ENCODE data around the gene TCF7L1.
"Not testable (repeated sequence)": the region's sequence is repeated elsewhere in the genome, so short reads cannot be mapped to it uniquely, and the experiment has no call there.

TCF7L1 gene

DNA sequence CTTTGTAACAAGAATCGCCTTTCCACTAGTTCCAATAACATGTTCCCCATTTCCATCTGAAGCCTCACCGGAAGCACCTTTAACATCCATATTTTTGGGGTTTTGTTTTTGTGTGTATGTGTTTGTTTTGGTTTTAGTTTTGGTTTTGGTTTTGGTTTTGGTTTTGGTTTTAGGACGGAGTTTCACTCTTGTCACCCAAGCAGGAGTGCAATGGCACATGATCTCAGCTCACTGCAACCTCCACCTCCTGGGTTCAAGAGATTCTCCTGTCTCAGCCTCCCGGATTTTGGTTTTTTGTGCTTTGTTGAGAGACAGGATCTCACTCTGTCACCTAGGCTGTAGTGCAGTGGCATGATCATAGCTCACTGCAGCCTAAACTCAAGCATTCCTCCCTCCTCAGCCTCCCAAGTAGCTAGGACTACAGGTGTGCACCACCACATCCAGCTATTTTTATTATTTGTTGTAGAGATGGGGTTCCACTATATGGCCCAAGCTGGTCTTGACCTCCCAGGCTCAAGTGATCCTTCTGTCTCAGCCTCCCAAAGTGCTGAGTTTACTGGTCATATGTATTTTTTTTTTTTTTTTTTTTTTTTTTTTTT, 158.3 kb downstream of the TCF7L1 start:
- DNase-seq = no peak

DNA sequence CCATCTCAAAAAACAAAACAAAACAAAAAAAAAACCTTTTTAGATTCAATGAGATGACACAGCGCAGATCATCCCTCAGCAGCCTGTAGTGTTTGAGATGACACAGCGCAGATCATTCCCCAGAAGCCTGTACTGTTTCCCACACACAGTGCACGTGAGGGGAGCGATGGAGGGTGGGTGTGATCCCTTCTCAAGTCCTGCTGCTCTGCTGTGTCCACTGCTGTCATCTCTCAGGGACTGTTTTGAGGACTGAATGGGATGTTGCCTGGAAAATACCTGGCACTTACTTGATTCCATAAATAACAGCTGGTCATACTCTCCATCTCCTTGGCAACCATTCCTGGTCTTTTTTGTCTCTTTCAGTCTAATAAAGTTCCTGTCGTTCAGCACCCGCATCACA, 168.9 kb downstream of the TCF7L1 start:
- DNase-seq = no peak

DNA sequence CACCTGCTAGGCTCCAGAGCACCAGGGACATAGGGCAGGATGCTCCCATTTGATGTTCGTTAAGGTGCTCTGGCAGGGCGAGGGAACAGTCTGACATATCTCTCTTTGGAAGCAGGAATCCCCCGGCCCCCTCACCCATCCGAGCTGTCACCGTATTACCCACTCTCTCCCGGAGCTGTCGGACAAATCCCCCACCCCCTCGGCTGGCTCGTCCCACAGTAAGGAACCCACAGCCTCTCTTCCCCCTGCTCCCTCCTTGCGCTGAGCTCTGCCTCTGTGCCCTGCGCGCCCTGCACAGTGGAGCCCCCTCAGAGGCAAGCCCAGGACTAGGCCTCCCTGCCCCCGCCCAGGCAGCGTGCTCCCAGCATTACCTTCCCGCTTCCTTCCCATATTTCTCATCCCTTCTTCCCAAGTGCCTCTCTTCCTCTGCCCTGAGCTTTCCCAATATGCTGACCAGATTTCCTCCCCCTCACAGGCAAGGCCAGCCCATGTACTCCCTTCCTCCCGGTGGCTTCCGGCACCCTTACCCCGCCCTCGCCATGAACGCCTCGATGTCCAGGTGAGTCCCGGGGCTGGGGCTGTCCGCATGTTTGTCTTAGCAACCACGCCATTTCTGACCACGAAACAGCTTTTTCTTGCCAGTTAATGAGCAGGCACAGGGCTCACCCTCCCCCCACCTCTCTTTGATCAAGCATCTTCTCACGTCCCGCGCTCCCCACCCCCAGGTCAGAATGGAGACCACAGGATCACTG, 170.8 kb downstream of the TCF7L1 start:
- DNase-seq = no peak

DNA sequence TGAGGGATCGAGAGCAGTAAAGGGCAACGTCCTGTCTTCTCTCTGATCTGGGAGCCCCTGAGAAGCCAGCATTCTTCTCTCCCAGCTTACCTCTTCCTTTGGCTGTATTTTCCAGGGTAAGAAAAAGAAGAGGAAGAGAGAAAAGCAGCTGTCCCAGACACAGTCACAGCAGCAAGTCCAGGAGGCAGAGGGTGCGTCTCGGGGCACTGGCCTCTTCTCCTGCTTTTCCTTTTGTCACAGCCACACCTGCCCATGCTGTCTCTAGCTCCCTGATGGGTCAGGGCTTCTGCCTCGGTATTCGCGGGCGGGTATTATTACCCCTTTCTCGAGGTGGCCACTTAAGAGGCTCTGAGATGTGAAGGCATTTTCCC, 174.3 kb downstream of the TCF7L1 start:
- no peak for DNase-seq

DNA sequence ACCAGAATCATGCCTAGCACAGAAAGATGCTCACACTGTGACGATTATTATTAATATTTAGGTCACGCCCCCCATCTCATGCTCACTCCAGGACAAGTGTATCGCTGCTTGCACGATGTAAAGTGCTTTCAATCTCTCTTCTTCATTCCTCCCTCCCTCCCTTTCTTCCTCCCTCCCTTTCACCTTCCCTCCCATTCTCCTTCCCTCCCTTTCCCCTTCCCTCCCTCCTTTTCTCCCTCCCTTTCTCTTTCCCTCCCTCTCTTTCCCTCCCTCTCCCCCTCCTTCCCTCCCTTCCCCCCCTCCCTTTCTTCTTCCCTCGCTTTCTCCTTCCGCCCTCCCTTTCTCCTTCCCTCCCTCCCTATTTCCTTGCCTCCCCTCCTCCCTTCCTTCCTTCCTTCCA, 175.0 kb downstream of the TCF7L1 start:
- DNase-seq = no peak

DNA sequence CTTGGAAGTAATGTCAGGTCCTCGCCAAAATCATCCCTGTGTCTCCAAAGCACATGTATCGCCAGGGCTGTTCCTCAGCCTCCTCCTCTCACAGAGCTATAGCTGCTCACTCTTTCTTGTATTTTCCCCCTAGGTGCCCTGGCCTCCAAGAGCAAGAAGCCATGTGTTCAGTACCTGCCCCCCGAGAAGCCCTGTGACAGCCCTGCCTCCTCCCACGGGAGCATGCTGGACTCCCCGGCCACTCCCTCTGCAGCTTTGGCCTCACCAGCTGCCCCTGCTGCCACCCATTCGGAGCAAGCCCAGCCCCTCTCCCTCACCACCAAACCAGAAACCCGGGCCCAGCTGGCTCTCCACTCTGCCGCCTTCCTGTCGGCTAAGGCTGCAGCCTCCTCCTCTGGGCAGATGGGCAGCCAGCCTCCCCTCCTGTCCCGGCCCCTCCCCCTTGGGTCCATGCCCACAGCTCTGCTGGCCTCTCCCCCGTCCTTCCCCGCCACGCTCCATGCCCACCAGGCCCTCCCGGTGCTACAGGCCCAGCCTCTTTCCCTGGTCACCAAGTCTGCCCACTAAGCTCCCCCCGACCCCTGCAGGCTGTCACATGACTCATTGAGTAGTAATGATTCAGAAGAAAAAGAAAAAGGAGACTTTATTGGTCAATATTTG, 175.8 kb downstream of the TCF7L1 start:
- peak; percentile 83 for DNase-seq

DNA sequence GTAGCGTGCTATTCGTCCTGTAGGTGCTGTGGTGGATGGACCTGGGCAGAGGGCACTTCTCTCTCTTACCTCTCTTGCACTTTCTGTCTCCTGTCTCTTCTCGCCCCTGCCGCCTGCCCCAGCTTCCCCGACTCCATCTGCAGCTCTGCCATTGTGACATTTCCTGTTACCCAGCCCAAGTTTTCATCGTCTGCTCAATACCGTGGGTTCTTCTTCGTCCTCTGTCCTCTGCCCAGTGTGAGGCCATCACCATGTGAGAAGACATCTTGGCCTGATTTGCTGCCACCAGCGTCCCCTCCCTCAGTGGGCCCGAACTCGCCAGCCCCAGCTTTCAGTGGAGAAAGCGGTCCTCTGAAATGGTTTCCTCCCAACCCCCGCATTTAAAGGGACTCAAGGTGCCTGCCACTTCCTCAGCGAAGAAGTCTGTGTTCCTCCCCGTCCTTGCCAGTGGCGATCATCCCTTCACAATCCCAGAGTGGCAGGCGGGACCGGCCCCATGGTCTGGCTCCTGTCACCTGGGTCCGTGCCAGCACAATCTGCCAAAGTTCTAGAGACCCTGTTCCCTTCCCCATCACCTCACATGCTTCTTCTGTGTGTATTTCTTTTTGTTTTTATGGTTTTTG, 176.6 kb downstream of the TCF7L1 start:
- DNase-seq = peak; percentile 45

DNA sequence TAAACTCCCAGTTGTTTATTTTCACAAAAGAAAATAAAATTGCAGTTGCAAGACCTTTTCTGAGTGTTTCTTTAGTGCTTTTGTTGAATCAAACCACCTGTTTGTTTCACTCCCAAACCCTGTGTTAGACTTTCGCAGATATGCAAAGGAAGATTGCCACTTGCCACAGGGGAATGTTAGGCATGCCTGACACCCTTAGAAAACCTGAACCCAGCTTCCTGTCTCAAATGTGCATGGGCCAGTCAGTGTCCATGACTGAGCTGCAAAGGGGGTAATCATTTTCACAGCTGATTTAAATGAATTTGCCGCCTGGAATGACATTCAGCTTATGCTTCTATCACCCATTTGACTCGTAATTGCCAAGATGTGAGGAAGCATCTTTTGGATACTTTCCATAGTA, 177.1 kb downstream of the TCF7L1 start:
- DNase-seq = no peak

DNA sequence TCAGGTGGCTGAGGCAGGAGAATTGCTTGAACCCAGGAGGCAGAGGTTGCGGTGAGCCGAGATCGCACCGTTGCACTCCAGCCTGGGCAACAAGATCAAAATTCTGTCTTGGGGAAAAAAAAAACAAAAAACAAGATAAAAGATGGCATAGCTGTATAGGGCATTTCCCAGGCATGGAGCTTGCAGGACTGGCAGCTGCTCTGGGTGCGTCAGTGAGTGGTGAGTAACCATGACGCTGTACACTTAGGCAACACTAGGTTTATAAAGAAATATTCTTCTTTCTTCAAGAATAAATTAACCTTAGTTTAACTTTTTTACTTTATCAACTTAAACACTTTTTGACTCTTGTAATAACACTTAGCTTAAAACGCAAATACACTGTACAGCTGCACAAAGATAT, 179.2 kb downstream of the TCF7L1 start:
- no peak for DNase-seq

DNA sequence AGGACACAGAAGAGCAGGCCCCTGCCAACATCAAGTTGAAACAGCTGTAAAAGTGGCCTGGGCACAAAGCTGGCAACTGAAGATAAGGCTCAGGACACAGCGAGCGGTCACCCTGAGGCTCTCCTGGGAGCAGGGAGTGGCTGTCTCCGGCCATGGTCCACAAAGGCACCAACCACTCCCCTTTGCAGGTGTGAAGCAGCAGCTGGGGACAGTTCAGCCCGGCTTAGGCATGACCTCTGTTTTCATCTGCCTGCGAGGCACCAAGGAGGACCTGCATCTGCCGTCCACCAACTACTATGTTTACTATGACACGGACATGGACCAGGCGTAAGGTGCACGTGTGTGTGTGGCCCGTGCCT, 181.7 kb downstream of the TCF7L1 start:
- no peak for DNase-seq

DNA sequence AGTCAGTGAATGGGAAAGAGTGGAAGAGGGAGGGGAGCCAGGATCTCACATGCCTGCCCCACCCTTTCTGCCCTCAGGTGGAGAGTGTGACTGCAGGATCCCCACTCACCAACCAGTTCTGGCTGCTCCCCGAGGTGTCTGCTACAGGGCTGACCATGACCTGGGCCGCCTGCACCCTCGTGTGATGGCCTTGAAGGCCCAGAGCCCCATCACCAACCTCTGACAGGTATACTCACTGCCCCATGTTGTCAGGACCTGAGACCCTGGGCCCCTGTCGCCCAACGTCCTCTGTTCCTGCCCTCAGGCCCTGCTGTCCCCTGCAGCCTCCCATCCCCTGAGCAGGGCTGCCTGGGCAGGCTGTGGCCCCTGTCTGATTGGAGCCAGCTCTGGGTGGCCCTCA, 182.7 kb downstream of the TCF7L1 start:
- not testable (repeated sequence) for DNase-seq

DNA sequence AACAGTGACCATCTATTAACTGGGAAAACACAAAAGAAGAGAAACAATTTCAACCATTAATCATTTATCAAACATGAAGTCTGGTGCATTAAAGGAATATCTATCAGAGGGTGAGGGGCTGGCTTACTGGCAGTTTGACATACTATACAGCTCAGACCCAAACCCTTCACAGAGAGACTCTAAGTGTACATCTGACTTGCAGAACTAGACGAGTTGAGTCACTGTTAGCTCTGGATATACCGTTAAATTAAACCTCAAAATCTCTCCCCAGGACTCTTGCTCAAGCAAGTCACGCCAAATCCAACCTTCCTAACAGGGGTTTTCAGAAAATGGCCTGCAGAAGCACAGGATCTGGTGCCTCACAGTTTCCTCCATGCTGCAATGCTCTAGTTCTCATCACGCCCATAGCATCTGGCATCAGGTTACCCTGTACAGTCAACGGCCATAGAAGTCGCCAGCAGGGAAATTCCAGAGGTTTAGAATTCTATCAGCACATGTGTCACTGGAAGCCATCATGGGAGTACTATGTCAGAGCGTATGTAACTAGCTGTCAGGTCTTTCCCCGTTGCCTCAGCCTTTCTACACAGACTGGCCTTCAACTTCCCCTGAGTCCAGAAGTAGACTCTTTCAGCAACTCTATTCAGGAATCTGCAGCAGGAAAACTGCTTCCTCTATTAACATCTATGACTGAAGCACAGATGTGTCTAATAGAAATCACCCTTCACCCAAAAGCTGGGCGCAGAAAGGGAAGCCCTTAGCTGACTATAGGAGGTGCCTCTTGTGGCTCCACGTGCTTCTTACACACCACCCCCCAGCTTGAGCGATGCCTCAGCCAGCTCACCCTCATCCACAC, 185.3 kb downstream of the TCF7L1 start:
- no peak for DNase-seq

DNA sequence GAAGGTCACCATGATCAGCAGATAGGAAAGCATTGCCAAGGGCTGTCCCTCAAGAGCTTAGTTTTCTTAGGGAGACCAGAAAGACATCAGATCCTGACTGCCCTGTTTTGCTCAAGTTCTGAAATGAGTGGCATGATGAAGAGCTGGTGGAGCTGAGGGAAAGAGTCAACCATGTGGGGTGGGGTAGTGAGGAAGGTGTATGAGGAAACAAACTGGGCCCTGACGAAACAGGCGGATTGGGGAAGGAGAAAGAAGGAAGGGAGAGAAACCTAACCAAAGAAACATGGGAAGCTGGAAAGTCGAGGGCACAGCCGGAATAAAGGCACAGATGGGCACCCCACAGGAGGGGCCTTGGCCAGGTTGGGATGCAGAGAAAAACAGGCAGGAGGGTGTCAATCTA, 186.6 kb downstream of the TCF7L1 start:
- DNase-seq = no peak

DNA sequence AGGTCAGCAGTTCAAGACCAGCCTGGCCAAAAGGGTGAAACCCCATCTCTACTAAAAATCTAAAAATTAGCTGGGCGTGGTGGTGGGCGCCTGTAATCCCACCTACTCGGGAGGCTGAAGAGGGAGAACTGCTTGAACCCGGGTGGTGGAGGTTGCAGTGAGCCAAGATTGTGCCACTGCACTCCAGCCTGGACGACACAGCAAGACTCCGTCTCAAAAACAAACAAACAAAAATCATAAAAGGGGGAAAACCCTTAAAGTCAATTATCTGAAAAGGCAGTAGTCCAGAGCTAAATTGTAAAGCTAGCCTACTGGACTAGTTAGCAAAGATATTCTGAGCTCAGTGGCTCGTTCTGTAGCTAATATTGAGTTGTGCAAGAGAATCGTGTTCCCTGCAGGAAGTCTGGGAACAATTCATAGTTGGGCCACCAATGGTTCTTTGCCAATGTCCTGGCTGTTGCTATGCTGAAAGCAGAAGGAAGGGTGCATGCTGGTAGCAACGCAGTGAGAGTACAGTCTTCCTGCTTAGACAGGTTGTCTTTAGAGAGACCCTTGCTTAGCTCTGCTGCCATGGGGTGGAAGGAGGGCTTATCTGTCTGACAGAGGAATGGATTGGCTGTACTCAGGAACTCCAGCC, 190.3 kb downstream of the TCF7L1 start:
- DNase-seq = no peak

DNA sequence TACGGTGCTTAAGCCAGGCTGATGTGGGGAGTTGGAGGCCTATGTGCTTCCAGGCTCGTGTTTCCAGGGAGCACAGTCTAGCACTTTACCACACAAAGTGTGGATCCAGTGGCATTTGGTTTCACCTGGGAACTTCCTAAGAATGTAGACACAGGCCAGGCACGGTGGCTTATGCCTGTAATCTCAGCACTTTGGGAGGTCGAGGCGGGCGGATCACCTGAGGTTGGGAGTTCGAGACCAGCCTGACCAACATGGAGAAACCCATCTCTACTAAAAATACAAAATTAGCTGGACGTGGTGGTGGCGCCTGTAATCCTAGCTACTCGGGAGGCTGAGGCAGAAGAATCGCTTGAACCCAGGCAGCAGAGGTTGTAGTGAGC, 190.8 kb downstream of the TCF7L1 start:
- DNase-seq = not testable (repeated sequence)

DNA sequence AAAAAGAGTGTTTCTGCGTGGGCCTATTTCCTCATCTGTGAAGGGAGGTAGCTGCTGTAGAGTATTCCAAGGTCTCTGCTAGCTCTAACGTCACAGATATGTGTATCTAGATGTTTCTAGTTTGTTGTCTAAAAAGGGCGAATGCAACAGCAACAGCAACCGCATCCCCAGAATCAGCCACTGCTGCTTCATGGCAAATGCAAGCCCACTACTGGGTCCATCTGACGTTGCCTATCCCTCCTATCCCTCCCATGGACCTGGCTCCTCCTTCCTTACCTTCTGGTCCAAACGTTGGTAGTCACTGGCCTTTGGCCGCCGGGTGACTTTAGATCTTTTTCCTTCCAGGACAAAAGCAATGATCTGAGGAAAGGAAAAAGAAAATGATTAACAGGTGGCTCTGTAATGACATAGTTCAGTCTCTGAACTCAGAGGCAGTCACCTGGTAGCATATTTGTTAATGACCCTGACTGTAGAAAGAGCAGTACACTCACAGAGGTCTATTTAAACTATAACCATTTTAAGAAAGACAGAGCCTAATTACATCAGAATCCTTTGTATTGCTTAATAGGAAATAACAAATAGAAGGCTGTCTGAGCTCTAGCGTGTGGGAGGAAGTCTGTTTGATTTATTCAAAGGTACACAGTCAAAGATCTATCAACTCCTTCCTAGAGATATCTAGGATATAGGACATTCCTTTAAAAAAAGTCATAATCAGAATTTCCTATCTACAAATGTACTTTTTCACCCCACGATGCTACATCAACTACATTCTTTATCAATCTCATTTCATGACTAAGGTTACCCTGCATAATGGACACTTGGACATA, 191.7 kb downstream of the TCF7L1 start:
- peak; percentile 47 for DNase-seq

DNA sequence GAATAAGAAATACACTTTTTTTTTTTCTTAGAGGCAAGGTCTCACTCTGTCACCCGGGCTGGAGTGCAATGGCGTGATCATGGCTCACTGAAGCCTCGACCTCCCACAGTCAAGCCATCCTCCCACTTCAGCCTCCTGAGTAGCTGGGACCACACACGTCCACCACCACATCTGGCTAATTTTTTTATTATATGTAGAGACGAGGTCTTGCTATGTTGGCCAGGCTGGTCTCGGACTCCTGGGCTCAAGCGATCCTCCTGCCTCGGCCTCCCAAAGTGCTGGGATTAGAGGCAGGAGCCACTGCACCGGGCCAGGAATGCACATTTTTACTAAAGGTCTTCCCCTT, 192.2 kb downstream of the TCF7L1 start:
- no peak for DNase-seq

DNA sequence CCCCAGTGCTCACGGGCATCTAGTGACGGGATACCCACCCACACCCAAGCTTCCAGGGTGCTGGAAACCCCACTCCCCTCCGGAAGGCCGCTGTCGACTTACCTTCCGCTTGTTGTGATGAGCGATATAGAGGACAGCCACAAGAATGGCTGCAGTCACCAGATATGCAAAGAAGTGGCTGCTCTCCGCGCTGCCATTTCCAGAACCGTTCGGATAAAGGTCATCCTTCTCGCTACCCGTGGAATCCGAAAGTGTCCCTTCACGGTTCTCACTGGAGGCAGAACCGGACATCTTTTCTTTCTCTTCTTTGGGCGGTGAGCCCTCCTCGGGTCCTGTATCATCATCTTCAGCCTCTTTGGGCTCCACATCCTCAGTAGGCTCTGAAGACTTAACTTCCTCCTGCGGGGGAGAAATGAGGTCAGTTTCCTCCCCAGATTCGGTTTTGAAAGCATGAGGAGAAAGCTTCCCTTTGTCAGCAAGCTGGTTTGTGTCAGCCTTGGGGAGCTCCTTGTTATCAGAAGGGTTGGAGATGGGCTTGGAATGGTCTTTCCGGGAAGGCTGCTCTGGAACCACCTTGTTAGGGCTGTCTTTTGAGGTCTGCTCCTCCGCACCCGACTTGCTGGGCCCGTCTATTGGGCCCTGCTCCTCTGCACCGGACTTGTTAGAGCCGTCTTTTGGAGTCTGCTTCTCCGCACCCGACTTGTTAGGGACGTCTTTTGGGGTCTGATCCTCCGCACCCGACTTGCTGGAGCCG, 193.4 kb downstream of the TCF7L1 start:
- DNase-seq = peak; percentile 61

DNA sequence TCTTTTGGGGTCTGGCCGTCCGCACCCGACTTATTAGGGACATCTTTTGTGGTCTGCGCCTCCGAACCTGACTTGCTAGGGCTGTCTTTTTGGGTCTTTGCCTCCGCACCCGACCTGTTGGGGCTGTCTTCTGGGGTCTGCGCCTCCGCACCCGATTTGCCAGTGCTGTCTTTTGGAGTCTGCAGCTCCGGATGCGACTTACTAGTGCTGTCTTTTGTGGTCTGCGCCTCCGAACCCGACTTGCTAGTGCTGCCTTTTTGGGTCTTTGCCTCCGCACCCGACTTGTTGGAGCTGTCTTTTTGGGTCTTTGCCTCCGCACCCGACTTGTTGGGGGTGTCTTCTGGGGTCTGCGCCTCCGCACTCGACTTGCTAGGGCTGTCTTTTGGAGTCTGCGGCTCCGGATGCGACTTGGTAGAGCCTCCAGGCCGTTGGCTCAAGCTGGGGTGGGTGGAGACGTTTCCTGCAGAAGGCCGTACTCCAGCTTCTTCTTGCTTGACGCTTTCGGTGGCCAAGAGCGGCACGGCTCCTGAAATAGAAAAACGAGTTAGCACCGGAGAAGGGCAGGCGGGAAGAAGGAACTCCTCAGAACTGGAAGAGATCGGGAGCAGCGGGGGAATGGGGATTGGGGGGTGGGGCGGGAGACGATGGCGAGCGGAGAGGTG, 194.1 kb downstream of the TCF7L1 start:
- DNase-seq = no peak

DNA sequence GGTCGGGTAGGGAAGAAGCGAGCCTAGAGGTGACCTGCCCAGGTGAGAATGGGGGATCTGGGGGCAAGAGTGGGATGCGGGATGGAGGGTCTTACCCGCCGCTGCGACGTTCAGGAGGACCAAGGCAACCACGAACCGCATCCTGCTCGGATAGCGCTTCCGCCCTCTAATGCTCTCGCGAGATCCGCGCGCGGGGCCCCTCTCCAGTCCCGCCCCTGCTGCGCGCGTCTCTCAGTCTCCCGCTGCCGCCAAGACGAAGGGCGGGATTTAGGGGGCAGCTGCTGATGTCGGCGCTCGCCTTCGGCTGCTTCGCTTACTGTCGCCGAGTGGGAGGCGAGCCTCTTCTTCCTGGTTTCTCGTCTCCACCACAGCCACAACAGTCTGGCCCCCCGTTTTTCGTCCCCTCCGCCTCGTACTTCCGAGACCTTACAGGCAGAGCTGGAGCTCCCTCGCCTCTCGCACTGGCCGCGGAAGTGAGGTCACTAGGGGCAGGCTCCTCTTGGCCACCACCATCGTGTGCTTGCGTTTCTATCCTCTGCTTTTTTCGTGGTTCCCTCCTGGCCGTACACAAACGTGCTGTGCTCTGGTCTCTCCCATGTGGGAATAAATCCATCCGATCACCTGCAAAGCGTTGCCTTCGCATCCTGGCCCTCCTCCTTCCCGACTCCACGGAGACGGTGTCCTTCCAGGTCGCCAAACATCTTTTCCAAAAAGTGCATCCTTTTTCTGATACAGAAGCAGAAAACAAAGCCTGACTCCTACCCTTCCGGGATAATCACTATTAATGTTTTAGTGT, 194.8 kb downstream of the TCF7L1 start, which contains the start of gene TGOLN2:
TGOLN2 (minus strand) TSS at position 168 of the 796 bp plus-strand sequence; CDS start at position 141, 27 bp downstream.
- DNase-seq = peak; percentile 84

Data from GF-D8 (cell line).